HG02623 (cell line): ENCODE results near the gene ACOX1.
A peak's percentile ranks its signal among the peaks of the same experiment; 100 is the strongest.
"Not testable (repeated sequence)": the region's sequence is repeated elsewhere in the genome, so short reads cannot be mapped to it uniquely, and the experiment has no call there.

Experiments
- ATAC-seq: cut with Tn5 transposase; IDR thresholded peaks from one replicate; pipeline ENCODE4 v1.9.1; 2021; ENCODE audit warnings: moderate library complexity; ENCODE audit not compliant: unreplicated experiment

The ACOX1 gene

GRCh38 chr17:75983501-75984181 lies 4.7 kb upstream of the ACOX1 start:
- no peak for ATAC-seq

- ATAC-seq: no peak
These were observed 2.2 kb upstream of the ACOX1 start for GRCh38 chr17:75981019-75981615.

GRCh38 chr17:75980188-75981018 lies 1.4 kb upstream of the ACOX1 start:
- ATAC-seq: no peak

- peak; percentile 10 for ATAC-seq
These were observed 780 bp upstream of the ACOX1 start for GRCh38 chr17:75979705-75980187.

- no peak for ATAC-seq
These were observed 2.7 kb downstream of the ACOX1 start for GRCh38 chr17:75976175-75976848.

GRCh38 chr17:75975757-75976174 lies 3.2 kb downstream of the ACOX1 start:
- ATAC-seq: no peak

- ATAC-seq: not testable (repeated sequence)
These were observed 3.8 kb downstream of the ACOX1 start for GRCh38 chr17:75975187-75975586.

GRCh38 chr17:75970626-75971025 lies 8.3 kb downstream of the ACOX1 start:
- no peak for ATAC-seq

GRCh38 chr17:75970011-75970523 lies 8.9 kb downstream of the ACOX1 start:
- no peak for ATAC-seq

GRCh38 chr17:75969044-75969443 lies 9.9 kb downstream of the ACOX1 start:
- ATAC-seq: not testable (repeated sequence)

- no peak for ATAC-seq
These were observed 13.5 kb downstream of the ACOX1 start for GRCh38 chr17:75965468-75965867.

- ATAC-seq: no peak
These were observed 19.0 kb downstream of the ACOX1 start for GRCh38 chr17:75959839-75960511.

- ATAC-seq: no peak
These were observed 19.7 kb downstream of the ACOX1 start for GRCh38 chr17:75959051-75959838.

GRCh38 chr17:75950855-75951554 lies 28.0 kb downstream of the ACOX1 start:
- ATAC-seq: no peak

- ATAC-seq: no peak
These were observed 28.5 kb downstream of the ACOX1 start for GRCh38 chr17:75950421-75950820.

- ATAC-seq: no peak
These were observed 33.8 kb downstream of the ACOX1 start for GRCh38 chr17:75945211-75945610.

- ATAC-seq: no peak
These were observed 35.5 kb downstream of the ACOX1 start for GRCh38 chr17:75943491-75943890.

GRCh38 chr17:75942473-75942872 lies 36.5 kb downstream of the ACOX1 start:
- no peak for ATAC-seq

- no peak for ATAC-seq
These were observed 37.5 kb downstream of the ACOX1 start for GRCh38 chr17:75941442-75941819.
